OCI-LY3 (cell line): ENCODE measurements around the gene RALY.

Source experiments
- H2AFZ ChIP-seq: fragments of 200-600, 300-600 bp; shearing (Covaris generic); 2 replicates; pipeline ENCODE4 v1.6.0; 2014; ENCODE audit warnings: antibody characterized with exemption, low read depth, low read length
- H3K27ac ChIP-seq: fragments of 200-600, 300-600 bp; sonication (generic); 2 replicates; pipeline ENCODE4 v1.5.1; 2014; ENCODE audit warnings: mild to moderate bottlenecking, low read length, moderate library complexity, mixed read lengths
- H3K27me3 ChIP-seq: fragments of 200-600, 300-600 bp; sonication (generic); 2 replicates; pipeline ENCODE4 v1.6.1; 2014; ENCODE audit warnings: low read depth, low read length, mixed read lengths
- H3K36me3 ChIP-seq: fragments of 200-600, 300-600 bp; sonication (generic); replicated peaks from 2 replicates; pipeline ENCODE3; 2014; ENCODE audit warnings: low read depth, low read length, mixed read lengths
- H3K4me1 ChIP-seq: fragments of 300-600, 200-600 bp; sonication (generic); 2 replicates; pipeline ENCODE4 v1.6.1; 2014; ENCODE audit warnings: low read length, mixed read lengths
- H3K4me2 ChIP-seq: fragments of 200-600, 300-600 bp; sonication (generic); 2 replicates; pipeline ENCODE4 v1.6.1; 2014; ENCODE audit warnings: low read length, mixed read lengths
- H3K4me3 ChIP-seq: fragments of 300-600, 200-600 bp; sonication (generic); 2 replicates; pipeline ENCODE4 v1.5.1; 2014; ENCODE audit warnings: antibody characterized with exemption, mild to moderate bottlenecking, low read length, moderate library complexity
- H3K79me2 ChIP-seq: fragments of 300-600, 200-600 bp; shearing (Covaris generic); 2 replicates; pipeline ENCODE4 v1.6.1; 2014; ENCODE audit warnings: mild to moderate bottlenecking, low read length, mixed read lengths
- H3K9ac ChIP-seq: fragments of 300-600, 200-600 bp; shearing (Covaris generic); 2 replicates; pipeline ENCODE4 v1.6.0; 2014; ENCODE audit warnings: mild to moderate bottlenecking, low read length, moderate library complexity
- H3K9me3 ChIP-seq: fragments of 200-600, 300-600 bp; shearing (Covaris generic); 2 replicates; pipeline ENCODE4 v1.6.1; 2014; ENCODE audit warnings: low read length, mixed read lengths; ENCODE audit not compliant: insufficient read depth
- H4K20me1 ChIP-seq: fragments of 200-600, 300-600 bp; sonication (generic); 2 replicates; pipeline ENCODE4 v1.6.1; 2016; ENCODE audit warnings: low read length, mixed read lengths; ENCODE audit not compliant: insufficient read depth
- EZH2phosphoT487 ChIP-seq: fragments of 200-600 bp; shearing (Covaris generic); IDR thresholded peaks from 2 replicates; pipeline ENCODE4 v1.6.1; 2018; ENCODE audit warnings: antibody characterized with exemption, mixed run types, low read depth
- TF ChIP-seq, protein P1 (sequence below): fragments of 200-600, 300-600 bp; sonication (generic); IDR thresholded peaks from 2 replicates; pipeline ENCODE4 v1.5.1; 2014; ENCODE audit warnings: antibody characterized with exemption, low read length, low read depth

The RALY gene

GRCh38 chr20:34089175-34089479 is 95.4 kb downstream of the RALY start:
- Histone ChIP-seq H4K20me1 (peaks cover 40% of the 10 kb centered on the region), H3K9me3 (no peaks in the 10 kb centered on the region), H3K4me3 (no peak overlapping the region), H3K27me3 (no peaks in the 10 kb centered on the region), H3K4me1 (no peaks in the 10 kb centered on the region), H3K9ac (no peak overlapping the region), H3K36me3 (peaks cover 68% of the 10 kb centered on the region), H2AFZ (no peak overlapping the region), H3K79me2 (peaks cover 33% of the 10 kb centered on the region), H3K27ac (no peak overlapping the region), H3K4me2 (no peak overlapping the region)
- TF ChIP-seq, protein P1, sequence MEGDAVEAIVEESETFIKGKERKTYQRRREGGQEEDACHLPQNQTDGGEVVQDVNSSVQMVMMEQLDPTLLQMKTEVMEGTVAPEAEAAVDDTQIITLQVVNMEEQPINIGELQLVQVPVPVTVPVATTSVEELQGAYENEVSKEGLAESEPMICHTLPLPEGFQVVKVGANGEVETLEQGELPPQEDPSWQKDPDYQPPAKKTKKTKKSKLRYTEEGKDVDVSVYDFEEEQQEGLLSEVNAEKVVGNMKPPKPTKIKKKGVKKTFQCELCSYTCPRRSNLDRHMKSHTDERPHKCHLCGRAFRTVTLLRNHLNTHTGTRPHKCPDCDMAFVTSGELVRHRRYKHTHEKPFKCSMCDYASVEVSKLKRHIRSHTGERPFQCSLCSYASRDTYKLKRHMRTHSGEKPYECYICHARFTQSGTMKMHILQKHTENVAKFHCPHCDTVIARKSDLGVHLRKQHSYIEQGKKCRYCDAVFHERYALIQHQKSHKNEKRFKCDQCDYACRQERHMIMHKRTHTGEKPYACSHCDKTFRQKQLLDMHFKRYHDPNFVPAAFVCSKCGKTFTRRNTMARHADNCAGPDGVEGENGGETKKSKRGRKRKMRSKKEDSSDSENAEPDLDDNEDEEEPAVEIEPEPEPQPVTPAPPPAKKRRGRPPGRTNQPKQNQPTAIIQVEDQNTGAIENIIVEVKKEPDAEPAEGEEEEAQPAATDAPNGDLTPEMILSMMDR, result no peak
- TF ChIP-seq EZH2phosphoT487, result no peak

GRCh38 chr20:34089655-34090345 is 96.1 kb downstream of the RALY start:
- H3K36me3 ChIP-seq, result peaks cover 74% of the 10 kb centered on the region
- no peak overlapping the region for H3K4me3 ChIP-seq
- peaks cover 33% of the 10 kb centered on the region for H4K20me1 ChIP-seq
- H3K79me2 ChIP-seq, result peaks cover 35% of the 10 kb centered on the region
- H3K4me1 ChIP-seq, result no peaks in the 10 kb centered on the region
- no peaks in the 10 kb centered on the region for H3K27me3 ChIP-seq
- H3K9me3 ChIP-seq, result no peaks in the 10 kb centered on the region
- H2AFZ ChIP-seq, result no peak overlapping the region
- no peak overlapping the region for H3K9ac ChIP-seq
- no peak overlapping the region for H3K4me2 ChIP-seq
- no peak for TF ChIP-seq EZH2phosphoT487
- TF ChIP-seq, protein P1, result no peak
- no peak overlapping the region for H3K27ac ChIP-seq

GRCh38 chr20:34090645-34091044 is 96.9 kb downstream of the RALY start:
- no peak overlapping the region for H3K4me2 ChIP-seq
- no peak overlapping the region for H3K27ac ChIP-seq
- peaks cover 35% of the 10 kb centered on the region for H3K79me2 ChIP-seq
- peaks cover 32% of the 10 kb centered on the region for H4K20me1 ChIP-seq
- no peak overlapping the region for H3K4me3 ChIP-seq
- no peak for TF ChIP-seq EZH2phosphoT487
- TF ChIP-seq, protein P1, result no peak
- H3K9me3 ChIP-seq, result no peaks in the 10 kb centered on the region
- H3K36me3 ChIP-seq, result peaks cover 77% of the 10 kb centered on the region
- H3K9ac ChIP-seq, result no peak overlapping the region
- no peak overlapping the region for H2AFZ ChIP-seq
- no peaks in the 10 kb centered on the region for H3K4me1 ChIP-seq
- H3K27me3 ChIP-seq, result no peaks in the 10 kb centered on the region

GRCh38 chr20:34091637-34092200 is 98.0 kb downstream of the RALY start:
- no peaks in the 10 kb centered on the region for H3K27me3 ChIP-seq
- peaks cover 83% of the 10 kb centered on the region for H3K36me3 ChIP-seq
- peaks cover 27% of the 10 kb centered on the region for H4K20me1 ChIP-seq
- H3K27ac ChIP-seq, result no peak overlapping the region
- H2AFZ ChIP-seq, result no peak overlapping the region
- no peaks in the 10 kb centered on the region for H3K4me1 ChIP-seq
- H3K9me3 ChIP-seq, result no peaks in the 10 kb centered on the region
- no peak overlapping the region for H3K9ac ChIP-seq
- H3K79me2 ChIP-seq, result peaks cover 41% of the 10 kb centered on the region
- H3K4me3 ChIP-seq, result no peak overlapping the region
- no peak overlapping the region for H3K4me2 ChIP-seq
- TF ChIP-seq, protein P1, result no peak
- no peak for TF ChIP-seq EZH2phosphoT487
